Activated CD8-positive, alpha-beta memory T cell treated with anti-CD3 and anti-CD28 coated beads, Interleukin-2, amount 50 U/mL, for 24 hours (primary cell): ENCODE data around the gene DDX31.

ENCODE experiments used
- DNase-seq: peaks from one replicate; pipeline ENCODE4 v3.0.0-alpha.2; 2020; ENCODE audit errors: extremely low read depth

Gene DDX31

DNA sequence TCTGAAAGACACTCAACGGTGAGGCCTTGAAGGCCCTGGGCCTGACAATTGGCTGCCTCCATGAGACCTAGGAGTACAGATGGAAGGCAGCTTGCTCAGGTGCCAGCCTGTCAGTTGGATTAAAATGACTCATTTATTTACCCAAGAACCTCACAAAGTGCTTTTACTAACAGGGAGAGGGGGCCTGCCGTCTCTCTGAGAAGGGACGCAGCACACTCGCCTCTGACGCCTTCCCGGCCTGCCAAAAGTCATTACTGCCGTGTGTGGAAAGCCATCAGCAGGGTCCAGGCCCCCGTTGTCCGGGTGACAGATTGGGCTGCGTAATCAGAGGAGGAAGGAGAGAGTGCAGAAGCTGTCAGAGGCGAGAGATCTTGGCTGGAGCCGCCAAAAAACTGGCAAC, 32.4 kb downstream of the DDX31 start:
- no peak for DNase-seq

DNA sequence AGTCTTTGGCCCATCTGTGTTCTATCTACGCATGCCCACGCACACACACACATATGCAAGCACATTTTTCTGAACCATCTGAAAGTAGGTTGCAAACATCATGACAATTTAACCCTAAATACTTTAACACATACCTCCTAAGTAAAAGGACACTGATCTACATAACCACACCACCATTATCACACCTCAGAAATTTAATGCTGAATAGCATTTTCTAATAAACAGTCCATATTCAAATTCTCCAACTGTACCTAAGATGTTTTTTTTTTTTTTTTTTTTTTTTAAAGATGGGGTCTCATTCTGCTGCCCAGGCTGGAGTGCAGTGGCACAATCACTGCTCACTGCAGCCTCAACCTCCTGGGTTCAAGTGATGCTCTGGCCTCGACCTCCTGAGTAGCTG, 35.5 kb downstream of the DDX31 start:
- DNase-seq = no peak

DNA sequence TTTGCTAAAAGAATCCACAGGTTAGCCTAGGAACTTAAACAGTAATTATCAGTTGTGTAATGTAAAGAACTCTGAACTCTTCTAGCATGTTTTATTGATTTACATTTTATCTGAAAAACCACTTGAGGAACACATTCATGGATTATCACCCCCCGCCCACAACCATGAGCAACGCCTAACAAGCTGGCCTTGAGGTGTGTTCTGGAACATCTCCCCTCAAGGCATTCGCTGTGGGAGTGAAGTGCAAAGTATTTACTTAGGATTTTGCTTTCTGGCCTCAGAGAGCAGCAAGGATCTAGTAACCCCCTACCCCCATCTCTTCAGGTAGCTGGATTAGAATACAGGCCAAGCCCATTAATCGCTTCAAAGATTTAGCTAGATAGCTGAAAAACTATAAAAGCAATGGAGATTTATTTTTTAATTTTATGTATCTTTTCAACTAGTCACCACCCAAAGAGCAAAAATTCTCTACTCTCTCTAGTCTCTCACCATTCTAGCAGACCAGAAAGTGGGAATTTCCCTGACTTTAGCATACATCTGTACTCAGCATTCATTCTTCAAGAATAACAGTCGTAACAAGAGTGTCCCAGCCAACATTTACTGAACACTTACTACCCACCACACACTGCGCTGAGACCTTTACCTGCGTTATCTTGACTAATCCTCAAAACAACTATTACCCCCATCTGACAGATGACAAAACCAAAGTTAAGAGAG, 37.2 kb downstream of the DDX31 start:
- DNase-seq = no peak

DNA sequence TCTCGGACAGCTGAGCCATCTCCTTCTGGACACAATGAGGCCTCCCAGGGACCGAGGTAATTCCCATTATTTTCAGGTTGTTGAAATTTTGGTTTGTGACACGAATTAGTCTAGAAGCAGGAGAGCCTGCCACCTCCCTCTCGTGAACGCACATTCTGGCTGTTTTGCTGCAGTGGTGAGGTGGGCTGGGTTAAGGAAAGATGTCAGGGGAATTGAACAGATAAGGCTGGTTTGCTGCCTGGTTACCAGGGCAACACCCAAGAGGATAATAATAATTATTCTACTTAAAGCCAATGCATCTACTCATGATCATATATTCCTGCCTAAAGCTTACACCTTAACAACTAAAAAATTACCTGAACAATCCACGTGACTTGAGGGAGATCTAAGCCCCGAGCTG, 38.1 kb downstream of the DDX31 start:
- DNase-seq = no peak

DNA sequence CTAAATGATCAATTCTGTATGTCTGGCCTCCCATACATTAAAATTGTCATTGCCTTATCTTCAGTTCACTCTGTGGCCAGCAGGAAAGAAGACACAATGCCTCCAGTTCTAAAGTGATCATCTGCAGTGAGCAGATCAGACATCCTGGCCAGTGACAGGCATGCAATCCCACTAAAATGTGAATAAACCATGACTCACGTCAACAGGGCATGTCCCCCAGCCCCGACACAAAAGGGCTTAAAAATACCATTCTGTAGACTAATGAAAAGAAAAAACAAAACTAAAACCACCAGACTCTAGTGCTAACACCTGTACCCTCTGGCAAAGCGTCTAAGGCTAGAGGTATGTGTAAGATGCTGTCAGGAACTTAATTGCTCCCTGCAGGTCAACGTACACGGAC, 38.5 kb downstream of the DDX31 start:
- no peak for DNase-seq

DNA sequence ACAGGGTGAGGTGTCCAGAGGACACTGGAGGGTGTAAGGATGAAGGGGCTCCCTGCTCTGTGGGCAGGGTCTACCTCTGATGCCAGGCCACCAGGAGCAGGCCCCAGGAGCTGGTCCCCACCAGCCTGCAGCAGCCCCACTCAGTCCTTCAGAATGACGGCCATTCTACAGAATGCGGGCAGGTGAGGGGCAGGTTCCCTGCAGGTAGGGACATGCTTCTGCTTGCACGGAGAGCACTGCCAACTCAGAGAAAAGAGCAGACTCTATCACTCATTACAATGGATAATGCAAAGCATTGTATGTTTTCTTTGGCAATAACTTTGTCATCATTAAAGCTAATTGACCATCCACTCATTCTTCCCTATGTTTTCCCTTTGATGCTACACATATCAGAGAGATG, 39.0 kb downstream of the DDX31 start:
- no peak for DNase-seq

DNA sequence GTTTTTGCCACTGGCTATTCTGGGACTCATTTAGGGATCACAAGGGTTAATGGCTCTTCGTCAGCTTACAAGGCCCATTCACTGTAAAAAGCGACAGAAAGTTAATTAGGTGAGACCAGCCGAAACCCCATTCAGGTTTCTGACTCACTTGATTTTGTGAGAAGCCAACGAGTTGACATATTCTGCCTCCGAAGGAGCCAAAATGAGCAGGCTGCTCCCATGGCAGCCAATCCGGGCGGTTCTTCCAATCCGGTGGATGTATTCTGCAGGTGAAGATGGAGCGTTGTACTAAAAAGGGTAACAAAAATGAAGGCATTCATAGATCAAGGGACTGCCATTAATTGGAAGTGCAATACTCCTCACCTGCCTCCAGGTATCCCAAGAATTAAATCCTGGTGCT, 39.7 kb downstream of the DDX31 start:
- no peak for DNase-seq

DNA sequence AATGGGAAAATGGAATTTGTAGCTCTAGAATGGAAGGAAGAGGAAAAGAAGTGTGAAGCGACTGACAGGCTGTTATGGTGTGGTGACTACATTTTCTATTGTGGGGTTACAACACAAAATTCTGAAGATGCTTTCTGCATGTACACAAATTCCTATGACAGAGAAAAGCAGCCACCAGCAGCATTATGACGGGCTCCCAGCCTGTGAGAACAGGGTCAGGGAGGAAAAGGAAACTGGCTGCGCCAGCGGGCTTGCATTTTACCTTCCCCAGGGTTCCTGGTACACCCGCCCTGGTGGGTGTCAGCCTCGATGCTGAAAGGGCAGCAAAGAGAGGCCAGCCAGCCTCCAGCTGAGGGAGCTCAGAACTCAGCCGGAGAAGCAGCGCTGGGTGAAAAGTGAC, 41.0 kb downstream of the DDX31 start:
- no peak for DNase-seq

DNA sequence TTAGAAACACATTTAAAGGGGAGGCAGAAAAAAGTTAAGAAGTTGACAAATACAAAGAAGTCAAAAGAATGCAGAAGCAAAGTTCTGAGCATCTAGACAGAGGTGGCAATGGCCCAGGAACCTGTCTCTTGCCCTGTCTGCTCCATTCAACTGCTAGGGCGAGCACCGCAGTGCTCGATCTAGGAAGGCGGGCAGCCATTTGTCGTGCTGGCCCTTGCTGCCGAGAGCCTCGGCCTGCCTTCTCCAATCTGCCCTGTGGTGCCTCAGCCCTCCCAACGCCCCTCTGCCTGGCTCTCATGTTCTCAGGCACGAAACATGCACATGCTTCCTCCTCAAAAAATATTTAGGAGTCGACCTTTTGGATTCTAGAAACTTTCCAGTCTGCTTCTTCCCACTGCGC, 42.2 kb downstream of the DDX31 start:
- DNase-seq = no peak

DNA sequence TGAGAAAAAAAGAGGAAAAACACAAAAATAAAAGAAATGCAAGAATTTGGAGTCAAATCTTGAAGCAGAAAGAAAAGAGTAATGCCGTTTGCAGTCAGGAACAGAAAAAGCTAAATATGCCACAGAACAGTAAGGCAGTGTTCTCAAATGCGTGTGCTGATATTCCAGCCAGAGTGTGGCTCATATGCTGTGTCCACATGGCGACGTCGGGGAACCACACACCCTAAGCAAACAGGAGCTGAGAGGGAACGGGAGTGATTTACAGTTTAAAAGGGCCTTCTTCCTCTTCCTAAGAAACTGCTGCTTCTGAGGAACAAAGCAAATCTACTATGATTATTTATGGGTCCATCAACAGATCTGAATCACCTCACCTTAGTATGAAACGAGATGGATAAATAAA, 42.7 kb downstream of the DDX31 start:
- no peak for DNase-seq

DNA sequence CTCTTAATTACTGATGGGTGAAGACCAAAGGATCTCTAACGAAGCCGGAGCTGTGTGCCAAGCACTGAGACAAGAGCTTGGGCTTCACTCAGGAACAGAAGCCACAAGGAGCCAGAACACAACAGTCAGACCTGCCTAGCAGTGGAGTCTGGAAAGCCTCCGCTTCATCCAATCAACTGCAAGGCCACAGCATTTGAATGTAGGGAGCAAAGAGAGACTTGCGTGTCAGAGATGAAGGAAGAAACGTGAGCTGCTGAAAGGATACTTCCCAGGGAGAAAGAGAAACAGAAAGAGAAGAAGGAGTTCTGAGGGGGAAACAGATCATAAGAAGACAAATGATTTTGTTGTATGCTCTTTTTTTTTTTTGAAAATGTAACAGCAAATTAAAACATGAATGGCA, 43.5 kb downstream of the DDX31 start:
- no peak for DNase-seq

DNA sequence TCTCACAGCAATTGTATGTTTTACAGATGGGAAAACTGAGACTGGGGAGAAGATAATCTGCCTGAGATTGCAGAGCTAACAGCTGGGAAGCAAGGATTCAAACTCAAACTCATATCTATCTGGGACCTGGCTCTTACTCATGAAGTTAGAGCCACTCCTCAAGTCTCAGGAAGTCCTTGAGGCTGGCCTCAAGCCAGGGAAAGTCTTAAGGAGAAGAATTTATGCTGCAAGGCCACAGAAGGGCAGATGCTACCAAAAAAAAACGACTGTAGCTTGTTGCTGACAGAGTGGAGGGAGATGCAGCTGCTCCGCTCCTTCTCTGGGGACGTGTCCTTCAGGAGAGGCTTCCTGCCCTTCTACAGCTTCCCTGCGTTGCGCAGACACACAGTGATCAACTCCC, 47.6 kb downstream of the DDX31 start:
- no peak for DNase-seq

DNA sequence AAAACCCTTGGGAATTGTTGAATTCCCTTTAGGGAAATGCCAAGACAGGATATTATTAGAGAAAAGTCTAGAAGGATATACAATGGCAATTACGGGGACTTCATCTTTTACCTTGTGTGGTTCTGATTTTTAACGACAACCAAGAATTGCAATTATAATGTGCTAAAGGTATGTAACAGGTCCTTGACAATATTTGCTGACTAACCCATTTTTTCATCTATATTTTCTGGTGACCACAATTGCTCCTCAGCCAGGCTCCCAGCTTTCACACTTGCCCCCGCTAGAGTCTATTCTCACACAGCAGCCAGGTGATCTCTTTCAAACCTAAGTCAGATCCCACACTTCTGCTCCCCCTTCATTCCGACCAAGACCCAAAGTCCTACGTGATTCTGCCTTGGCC, 53.1 kb downstream of the DDX31 start:
- DNase-seq = no peak

DNA sequence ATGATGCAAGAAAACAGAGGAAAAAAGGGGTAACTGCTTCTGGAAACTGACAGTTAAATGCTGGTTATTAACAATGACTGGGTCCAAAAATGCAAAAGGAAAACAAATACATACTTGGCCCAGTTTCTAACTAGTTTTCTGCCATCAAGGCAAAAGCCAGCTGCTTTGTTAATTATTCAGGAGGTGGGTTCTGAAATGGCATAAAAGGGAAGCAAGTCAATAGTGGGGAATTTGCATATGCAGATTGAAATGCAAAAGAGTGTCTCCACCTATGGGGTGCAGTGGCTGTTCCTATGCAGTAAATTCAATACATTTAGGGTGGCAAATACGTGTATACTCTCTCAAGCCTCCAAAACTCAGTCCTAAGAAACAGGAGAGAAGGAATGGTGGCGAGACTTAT, 54.0 kb downstream of the DDX31 start:
- no peak for DNase-seq

DNA sequence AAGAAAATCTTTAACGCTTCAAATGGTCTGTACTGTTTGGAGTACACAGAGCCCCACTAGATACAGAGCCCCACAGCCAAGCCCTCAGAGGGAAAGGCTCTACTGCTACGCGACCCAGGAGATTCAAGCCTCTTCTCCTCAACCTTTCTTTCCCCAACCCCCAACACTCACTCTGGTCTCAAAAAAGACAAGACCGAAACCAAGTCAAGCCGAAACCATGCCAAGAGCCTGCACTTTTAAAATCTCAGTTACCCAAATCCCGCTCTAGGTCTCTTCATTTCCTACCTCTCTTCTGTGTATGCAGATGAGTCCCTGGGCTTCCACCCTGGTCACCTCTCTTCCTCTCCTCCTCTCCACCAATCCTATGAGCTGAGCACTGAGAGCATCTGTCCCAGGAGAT, 55.5 kb downstream of the DDX31 start:
- DNase-seq = no peak

DNA sequence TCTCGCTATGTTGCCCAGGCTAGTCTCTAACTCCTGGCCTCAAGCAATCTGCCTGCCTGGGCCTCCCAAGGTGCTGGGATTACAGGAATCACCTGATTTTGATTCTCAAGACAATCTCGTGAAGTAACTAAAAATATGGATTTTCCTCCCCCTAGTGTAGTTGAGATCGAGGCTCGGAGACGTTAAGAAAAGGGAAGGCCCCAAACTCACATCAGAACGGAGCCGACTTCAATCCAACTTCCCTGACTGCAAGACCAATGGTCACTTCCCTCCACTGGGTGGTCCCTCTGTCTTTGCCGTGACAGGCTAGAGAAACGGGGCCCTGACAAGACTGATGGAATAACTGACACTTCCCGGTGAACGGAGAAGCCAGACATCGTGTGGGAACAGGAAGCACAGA, 59.1 kb downstream of the DDX31 start:
- DNase-seq = no peak

DNA sequence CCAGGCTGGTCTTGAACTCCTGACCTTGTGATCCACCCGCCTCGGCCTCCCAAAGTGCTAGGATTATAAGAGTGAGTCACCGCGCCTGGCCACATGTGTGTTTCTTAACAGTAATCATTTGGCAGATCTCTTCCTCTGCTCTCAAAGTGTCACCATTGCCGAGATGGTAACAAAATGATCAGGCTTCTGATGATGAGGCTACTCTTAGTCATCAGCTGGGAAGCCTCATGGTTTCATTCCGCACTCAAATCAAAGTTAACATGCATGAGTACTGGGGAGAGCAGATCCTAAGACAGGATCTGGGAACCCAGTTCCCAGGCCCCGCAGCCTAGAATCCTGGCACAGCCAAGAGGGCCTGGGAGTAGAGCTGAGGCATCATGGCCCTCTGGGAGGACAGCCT, 60.0 kb downstream of the DDX31 start:
- DNase-seq = no peak

DNA sequence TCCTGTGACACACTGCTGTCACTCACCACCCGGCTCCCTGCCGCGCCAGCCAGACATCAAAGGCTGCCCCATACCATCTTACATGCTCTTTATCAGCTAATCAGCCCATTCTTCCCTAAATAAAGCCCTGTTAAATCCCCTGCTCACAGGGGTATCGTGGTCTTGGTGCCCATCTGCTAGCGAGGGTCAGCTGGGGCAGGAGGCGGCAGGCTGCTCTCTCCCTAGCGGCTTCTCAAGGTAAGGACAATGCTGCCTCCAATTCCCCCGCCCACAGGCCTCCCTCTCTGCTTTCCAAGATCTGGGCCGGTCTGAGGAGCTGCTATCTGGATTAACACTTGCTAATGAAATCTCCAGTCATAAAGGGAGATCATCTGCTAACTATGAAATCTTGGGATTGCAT, 60.6 kb downstream of the DDX31 start:
- DNase-seq = no peak

DNA sequence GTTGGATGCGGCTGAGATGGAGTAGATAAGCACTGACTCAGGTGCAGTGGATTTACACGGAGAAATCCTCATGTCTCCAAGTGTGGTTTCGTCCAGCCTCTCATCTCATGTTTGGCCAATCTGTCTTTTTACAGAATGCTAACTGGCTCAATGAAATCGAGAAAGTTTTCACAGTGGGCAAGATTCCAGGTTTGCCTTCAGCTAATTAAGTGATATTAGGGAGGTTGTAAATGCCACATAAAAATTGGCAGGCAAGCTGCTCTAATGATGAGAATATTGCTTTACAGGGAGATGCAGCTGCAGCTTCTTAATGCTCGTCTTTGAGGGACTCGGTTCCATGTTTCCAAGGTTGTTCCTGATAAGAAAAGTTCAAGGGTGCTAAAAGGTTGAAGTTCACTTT, 63.7 kb downstream of the DDX31 start:
- DNase-seq = no peak

DNA sequence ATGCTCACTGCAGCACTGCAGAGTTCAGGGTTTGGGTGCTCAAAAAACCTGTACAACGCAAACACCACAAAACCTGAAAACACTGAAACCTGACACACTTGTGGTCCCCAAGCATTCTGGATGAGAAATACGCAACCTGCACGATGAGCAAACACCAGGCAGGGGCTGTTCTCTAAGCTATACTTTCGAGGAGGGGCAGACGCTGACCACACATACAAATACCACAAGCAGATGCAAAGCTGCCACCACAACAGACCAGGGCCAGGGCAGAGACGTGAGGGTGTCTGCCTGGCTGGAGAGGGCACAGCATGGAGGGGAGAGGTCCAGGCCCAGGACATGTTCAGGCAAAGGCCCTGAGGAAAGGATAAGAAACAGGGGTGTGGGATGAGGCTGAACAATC, 64.4 kb downstream of the DDX31 start:
- DNase-seq = no peak

DNA sequence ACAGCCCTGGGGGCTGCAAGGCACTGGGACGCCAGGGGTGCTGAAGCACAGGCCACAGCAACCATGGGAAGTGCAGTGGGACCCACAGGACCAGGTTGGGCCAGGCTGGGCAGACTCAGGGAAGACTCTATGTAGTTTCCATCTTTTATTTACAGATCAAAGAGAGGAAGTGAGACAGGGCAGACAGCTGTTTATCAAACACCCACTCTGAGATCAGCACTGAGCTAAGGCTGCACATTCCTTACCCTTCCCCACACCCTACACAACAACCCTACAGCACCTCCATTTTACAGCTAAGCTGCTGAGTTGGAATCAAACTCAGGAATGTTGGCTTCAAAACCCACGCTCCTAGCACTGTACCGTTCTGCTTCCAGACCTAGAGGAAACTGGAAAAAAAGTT, 67.6 kb downstream of the DDX31 start:
- DNase-seq = no peak

DNA sequence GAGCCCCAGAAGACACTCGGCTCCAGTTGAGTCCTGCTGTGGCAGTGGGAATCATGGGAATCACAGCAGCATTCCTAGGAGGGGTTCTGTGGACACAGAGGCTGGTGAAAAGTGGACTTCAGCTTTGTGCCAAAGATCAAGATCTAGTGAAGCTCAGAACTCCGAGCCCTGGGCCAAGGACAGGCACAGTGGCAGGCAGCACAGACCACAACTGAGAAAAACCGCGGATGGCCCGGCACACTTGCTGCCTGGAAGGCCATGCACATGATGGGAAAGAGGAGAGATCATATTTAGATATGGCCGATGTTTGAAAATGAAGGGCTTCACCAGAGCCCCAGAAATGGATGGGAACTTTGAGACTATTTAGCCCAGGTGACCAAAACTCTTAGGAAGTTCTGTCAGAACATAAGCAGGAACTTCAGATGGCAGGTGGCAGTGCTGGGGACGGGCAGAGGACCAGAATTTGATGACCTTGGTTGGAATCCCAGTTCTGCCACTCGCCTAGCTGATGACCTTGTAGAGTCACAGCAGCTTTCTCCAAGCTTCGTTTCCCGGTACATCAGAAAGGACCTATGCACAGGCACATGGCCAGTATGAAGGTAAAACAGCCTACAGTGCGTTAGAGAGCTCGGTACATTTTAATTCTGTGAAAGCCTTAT, 69.3 kb downstream of the DDX31 start:
- no peak for DNase-seq

DNA sequence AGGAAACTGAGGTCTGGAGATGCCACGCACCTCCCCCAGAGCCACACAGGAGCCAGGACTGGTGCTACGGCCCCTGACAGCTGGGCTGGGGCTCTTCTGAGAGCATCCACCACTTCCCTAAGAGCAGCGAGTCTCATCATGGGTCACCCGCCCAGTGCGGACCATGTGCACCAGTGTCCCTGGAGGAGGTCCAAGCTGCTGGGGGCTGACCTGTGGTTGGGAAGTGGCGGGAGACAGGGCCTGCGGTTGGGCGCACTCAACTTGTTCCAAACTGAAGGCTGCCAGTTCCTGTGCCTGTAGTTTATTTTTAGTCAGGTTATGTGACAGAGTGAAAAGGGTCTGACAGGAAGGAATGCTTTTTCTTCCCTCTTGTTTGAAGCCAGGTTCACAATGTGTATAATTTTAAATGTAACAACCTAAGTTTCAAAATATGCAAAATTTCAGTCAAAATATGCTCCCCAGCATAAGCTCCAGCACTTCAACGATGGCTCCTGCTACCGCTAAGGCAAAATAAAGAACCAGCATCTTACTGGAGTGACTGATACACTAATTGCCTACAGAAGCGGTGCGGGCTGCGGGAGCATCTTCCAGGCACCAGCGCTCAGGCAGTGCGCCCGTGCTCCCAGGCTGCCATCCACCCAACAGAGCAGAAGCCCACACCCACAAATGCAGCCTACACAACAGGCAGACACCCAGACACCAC, 72.6 kb downstream of the DDX31 start:
- DNase-seq = no peak
